ENCODE results near the gene GALNT15.

- no peak for TF ChIP-seq CTCF (IDR thresholded peaks at IDR 0.05)
- no peak for TF ChIP-seq POLR2A (IDR thresholded peaks at IDR 0.05)
Observed at GRCh38 chr3:16137044-16137443, 37.4 kb upstream of the GALNT15 start.

Data from Peyer's patch (tissue), 4 donors.